Neural cell (in vitro differentiated cells): ENCODE measurements around the gene FOXP4. TPM values are rescaled to one million over a fixed set of nuclear protein-coding genes. Genes with fewer than 3 reads are reported as not detected.

Experiments
- H2AFZ ChIP-seq: fragments of 200-600, 300-800 bp; sonication (generic), shearing (Covaris generic); 2 replicates; pipeline ENCODE4 v1.6.0; 2014; ENCODE audit warnings: low read depth, mild to moderate bottlenecking, antibody characterized with exemption, low read length, moderate library complexity
- H3F3A ChIP-seq: fragments of 200-600 bp; shearing (Covaris generic); 2 replicates; pipeline ENCODE4 v1.6.1; 2016; ENCODE audit warnings: mild to moderate bottlenecking, moderate library complexity, mixed read lengths, antibody characterized with exemption, low read length; ENCODE audit not compliant: insufficient read depth, poor library complexity, severe bottlenecking
- H3K27ac ChIP-seq: fragments of 200-600, 300-800 bp; sonication (generic), shearing (Covaris generic); 2 replicates; pipeline ENCODE4 v1.5.1; 2014; ENCODE audit warnings: mild to moderate bottlenecking, low read length, moderate library complexity
- H3K27me3 ChIP-seq: fragments of 300-800, 200-600 bp; sonication (generic), shearing (Covaris generic); 2 replicates; pipeline ENCODE4 v1.6.0; 2014; ENCODE audit warnings: mild to moderate bottlenecking, low read depth, low read length, moderate library complexity; ENCODE audit not compliant: insufficient read depth
- H3K36me3 ChIP-seq: fragments of 300-800, 200-600 bp; sonication (generic), shearing (Covaris generic); 2 replicates; pipeline ENCODE4 v1.5.1; 2014; ENCODE audit warnings: mild to moderate bottlenecking, antibody characterized with exemption, low read length, moderate library complexity; ENCODE audit not compliant: insufficient read depth
- H3K4me2 ChIP-seq: fragments of 300-800, 200-600 bp; sonication (generic), shearing (Covaris generic); 2 replicates; pipeline ENCODE4 v1.6.0; 2014; ENCODE audit warnings: mild to moderate bottlenecking, low read length
- H3K4me3 ChIP-seq: fragments of 300-800, 200-600 bp; sonication (generic), shearing (Covaris generic); 2 replicates; pipeline ENCODE4 v1.5.1; 2014; ENCODE audit warnings: mild to moderate bottlenecking, low read length, moderate library complexity
- H3K79me2 ChIP-seq: fragments of 200-600 bp; shearing (Covaris generic); replicated peaks from 2 replicates; pipeline ENCODE4 v1.6.0; 2014; ENCODE audit warnings: mild to moderate bottlenecking, low read length, moderate library complexity; ENCODE audit not compliant: insufficient read depth
- H3K9ac ChIP-seq: fragments of 300-800, 200-600 bp; sonication (generic), shearing (Covaris generic); 2 replicates; pipeline ENCODE4 v1.6.1; 2016; ENCODE audit warnings: mild to moderate bottlenecking, low read length, mixed read lengths
- H3K9me2 ChIP-seq: fragments of 200-600 bp; shearing (Covaris generic); 2 replicates; pipeline ENCODE4 v1.6.1; 2016; ENCODE audit warnings: mild to moderate bottlenecking, low read length, mixed read lengths; ENCODE audit not compliant: insufficient read depth
- H3K9me3 ChIP-seq: fragments of 200-600, 300-800 bp; sonication (generic), shearing (Covaris generic); 2 replicates; pipeline ENCODE4 v1.6.1; 2016; ENCODE audit warnings: mild to moderate bottlenecking, mixed run types, low read length, moderate library complexity, mixed read lengths
- H4K20me1 ChIP-seq: fragments of 200-600 bp; shearing (Covaris generic); 2 replicates; pipeline ENCODE4 v1.6.1; 2016; ENCODE audit warnings: mild to moderate bottlenecking, mixed run types; ENCODE audit not compliant: insufficient read depth
- EP300 ChIP-seq: fragments of 450-650 bp; conservative IDR thresholded peaks from 2 replicates; pipeline ENCODE4 v1.6.1; 2014; ENCODE audit warnings: antibody characterized with exemption, mild to moderate bottlenecking, moderate library complexity; ENCODE audit not compliant: poor library complexity, severe bottlenecking
- EZH2 ChIP-seq: fragments of 200-600, 300-800 bp; shearing (Covaris generic), sonication (generic); IDR thresholded peaks from 2 replicates; pipeline ENCODE4 v1.6.1; 2014; ENCODE audit warnings: antibody characterized with exemption, low read length, borderline replicate concordance, mild to moderate bottlenecking; ENCODE audit not compliant: insufficient read depth, poor library complexity, severe bottlenecking
- MXI1 ChIP-seq: fragments of 450-650 bp; conservative IDR thresholded peaks from 2 replicates; pipeline ENCODE4 v1.6.1; 2014; ENCODE audit warnings: antibody characterized with exemption, mild to moderate bottlenecking; ENCODE audit not compliant: poor library complexity, severe bottlenecking
- POLR2AphosphoS5 ChIP-seq: IDR thresholded peaks from 2 replicates; pipeline ENCODE4 v1.6.1; 2012
- RAD21 ChIP-seq: fragments of 450-650 bp; conservative IDR thresholded peaks from 2 replicates; pipeline ENCODE4 v1.6.1; 2014; ENCODE audit warnings: antibody characterized with exemption, mild to moderate bottlenecking, moderate library complexity
- SMC3 ChIP-seq: fragments of 450-650 bp; conservative IDR thresholded peaks from 2 replicates; pipeline ENCODE4 v1.6.1; 2014; ENCODE audit warnings: antibody characterized with exemption, mild to moderate bottlenecking, moderate library complexity; ENCODE audit not compliant: poor library complexity
- TAF1 ChIP-seq: IDR thresholded peaks from 2 replicates; pipeline ENCODE4 v1.6.1; 2012; ENCODE audit warnings: low read depth
- polyA plus RNA-seq: library from polyadenylated mRNA; depleted of rRNA; stranded (reverse); fragments of >200 nt; gene quantifications from 2 replicates; pipeline ENCODE4 v1.2.3, GENCODE V29; 2014
- TF ChIP-seq, protein P1 (sequence below): IDR thresholded peaks from 2 replicates; pipeline ENCODE4 v1.6.1; 2012; ENCODE audit warnings: borderline replicate concordance
- TF ChIP-seq, protein P2 (sequence below): fragments of 450-650 bp; IDR thresholded peaks from 2 replicates; pipeline ENCODE4 v1.5.1; 2014; ENCODE audit warnings: antibody characterized with exemption, mild to moderate bottlenecking, moderate library complexity; ENCODE audit not compliant: poor library complexity, severe bottlenecking

FOXP4 gene
- polyA plus RNA-seq, 1 donor from 2014 or later = 7.1 TPM

DNA sequence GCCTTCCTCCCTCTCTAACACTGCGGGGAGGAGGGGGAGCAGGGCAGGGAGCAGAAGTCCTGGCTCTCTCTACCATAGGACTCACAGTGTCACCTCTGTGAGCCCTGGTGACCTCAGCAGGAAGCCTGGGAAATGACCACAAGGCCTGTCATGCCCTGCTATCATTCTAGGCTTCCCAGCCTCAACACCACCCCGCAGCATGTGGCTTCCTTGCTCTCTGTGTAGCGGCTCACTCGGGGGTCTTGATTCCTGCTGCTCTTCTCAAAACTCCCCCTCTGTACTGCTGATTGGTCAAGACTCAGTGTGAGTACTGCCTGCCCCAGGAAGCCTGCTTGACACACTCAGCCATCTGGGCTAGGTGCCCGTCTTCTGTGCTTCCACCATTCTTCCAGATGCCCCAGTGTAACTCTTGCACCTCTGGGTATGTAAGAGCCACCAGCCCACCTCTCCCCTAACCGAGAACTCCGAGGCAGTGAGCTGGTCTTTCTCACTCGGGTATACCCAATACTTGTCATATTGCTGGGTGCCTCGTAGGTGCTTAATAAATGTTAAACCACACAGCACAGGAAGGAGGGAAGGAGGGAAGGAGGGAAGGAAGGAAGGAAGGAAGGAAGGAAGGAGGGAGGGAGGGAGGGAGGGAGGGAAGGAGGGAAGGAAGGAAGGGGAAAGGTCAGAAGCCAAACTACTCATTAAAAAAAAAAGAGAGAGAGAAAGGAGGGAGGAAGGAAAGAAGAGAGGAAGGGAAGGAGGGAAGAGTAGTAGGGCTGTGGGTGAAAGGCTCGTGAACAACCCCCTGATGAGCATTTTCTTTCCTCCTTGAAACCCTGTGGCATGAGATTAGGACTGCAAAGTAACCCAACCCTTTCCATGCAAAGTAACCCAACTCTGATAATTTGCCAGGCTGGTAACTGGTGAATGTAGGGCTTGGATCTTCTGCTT is 97.0 kb downstream of the FOXP4 start:
- Histone ChIP-seq H3K36me3 (no peaks in the 10 kb centered on the region), H3K4me2 (no peak overlapping the region), H3F3A (no peaks in the 10 kb centered on the region), H2AFZ (no peak overlapping the region), H3K27me3 (peaks cover 22% of the 10 kb centered on the region), H3K9ac (no peak overlapping the region), H3K79me2 (no peaks in the 10 kb centered on the region), H3K9me3 (no peaks in the 10 kb centered on the region), H4K20me1 (no peaks in the 10 kb centered on the region), H3K4me3 (no peak overlapping the region), H3K27ac (no peak overlapping the region), H3K9me2 (no peaks in the 10 kb centered on the region)
- TF ChIP-seq SMC3 (no peak), MXI1 (no peak)
- TF ChIP-seq, protein P1, sequence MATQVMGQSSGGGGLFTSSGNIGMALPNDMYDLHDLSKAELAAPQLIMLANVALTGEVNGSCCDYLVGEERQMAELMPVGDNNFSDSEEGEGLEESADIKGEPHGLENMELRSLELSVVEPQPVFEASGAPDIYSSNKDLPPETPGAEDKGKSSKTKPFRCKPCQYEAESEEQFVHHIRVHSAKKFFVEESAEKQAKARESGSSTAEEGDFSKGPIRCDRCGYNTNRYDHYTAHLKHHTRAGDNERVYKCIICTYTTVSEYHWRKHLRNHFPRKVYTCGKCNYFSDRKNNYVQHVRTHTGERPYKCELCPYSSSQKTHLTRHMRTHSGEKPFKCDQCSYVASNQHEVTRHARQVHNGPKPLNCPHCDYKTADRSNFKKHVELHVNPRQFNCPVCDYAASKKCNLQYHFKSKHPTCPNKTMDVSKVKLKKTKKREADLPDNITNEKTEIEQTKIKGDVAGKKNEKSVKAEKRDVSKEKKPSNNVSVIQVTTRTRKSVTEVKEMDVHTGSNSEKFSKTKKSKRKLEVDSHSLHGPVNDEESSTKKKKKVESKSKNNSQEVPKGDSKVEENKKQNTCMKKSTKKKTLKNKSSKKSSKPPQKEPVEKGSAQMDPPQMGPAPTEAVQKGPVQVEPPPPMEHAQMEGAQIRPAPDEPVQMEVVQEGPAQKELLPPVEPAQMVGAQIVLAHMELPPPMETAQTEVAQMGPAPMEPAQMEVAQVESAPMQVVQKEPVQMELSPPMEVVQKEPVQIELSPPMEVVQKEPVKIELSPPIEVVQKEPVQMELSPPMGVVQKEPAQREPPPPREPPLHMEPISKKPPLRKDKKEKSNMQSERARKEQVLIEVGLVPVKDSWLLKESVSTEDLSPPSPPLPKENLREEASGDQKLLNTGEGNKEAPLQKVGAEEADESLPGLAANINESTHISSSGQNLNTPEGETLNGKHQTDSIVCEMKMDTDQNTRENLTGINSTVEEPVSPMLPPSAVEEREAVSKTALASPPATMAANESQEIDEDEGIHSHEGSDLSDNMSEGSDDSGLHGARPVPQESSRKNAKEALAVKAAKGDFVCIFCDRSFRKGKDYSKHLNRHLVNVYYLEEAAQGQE = no peak

DNA sequence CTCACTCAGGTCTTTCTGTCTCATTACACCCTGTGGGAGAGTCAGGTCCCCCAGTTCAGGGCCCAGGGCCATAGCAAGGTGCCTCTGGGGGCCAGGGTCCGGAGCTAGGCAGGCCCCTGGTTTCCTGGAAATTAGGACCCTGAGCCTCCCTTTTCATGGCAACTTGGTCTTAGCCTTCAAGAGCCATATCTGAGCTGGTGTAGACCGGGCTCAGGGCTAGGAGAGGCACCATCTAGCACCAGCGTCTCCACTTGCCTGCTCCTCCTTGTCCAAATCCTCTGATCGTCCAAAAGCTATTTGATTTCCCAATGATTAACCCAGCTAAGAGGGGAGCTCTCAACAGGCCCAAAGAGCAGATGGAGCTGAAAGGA is 97.7 kb downstream of the FOXP4 start:
- H3K36me3 ChIP-seq = no peaks in the 10 kb centered on the region
- H3F3A ChIP-seq = no peaks in the 10 kb centered on the region
- no peak for TF ChIP-seq RAD21
- no peak for TF ChIP-seq EZH2
- TF ChIP-seq EP300 = no peak
- no peak for TF ChIP-seq SMC3
- TF ChIP-seq, protein P2, sequence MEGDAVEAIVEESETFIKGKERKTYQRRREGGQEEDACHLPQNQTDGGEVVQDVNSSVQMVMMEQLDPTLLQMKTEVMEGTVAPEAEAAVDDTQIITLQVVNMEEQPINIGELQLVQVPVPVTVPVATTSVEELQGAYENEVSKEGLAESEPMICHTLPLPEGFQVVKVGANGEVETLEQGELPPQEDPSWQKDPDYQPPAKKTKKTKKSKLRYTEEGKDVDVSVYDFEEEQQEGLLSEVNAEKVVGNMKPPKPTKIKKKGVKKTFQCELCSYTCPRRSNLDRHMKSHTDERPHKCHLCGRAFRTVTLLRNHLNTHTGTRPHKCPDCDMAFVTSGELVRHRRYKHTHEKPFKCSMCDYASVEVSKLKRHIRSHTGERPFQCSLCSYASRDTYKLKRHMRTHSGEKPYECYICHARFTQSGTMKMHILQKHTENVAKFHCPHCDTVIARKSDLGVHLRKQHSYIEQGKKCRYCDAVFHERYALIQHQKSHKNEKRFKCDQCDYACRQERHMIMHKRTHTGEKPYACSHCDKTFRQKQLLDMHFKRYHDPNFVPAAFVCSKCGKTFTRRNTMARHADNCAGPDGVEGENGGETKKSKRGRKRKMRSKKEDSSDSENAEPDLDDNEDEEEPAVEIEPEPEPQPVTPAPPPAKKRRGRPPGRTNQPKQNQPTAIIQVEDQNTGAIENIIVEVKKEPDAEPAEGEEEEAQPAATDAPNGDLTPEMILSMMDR = no peak
- no peak for TF ChIP-seq TAF1
- no peak for TF ChIP-seq MXI1
- TF ChIP-seq, protein P1 = no peak
- TF ChIP-seq POLR2AphosphoS5 = no peak
- peaks cover 16% of the 10 kb centered on the region for H3K27me3 ChIP-seq
- no peak overlapping the region for H3K4me2 ChIP-seq
- H3K4me3 ChIP-seq = no peak overlapping the region
- H3K27ac ChIP-seq = peak overlapping the region; percentile 25
- H3K79me2 ChIP-seq = no peaks in the 10 kb centered on the region
- no peak overlapping the region for H3K9ac ChIP-seq
- no peak overlapping the region for H2AFZ ChIP-seq
- no peaks in the 10 kb centered on the region for H4K20me1 ChIP-seq
- H3K9me2 ChIP-seq = no peaks in the 10 kb centered on the region
- no peaks in the 10 kb centered on the region for H3K9me3 ChIP-seq
